Astrocyte (in vitro differentiated cells and primary cell): ENCODE data around the gene OLA1. TPM values are rescaled to one million over a fixed set of nuclear protein-coding genes. Genes with fewer than 3 reads are reported as not detected.

Experiments
- DNase-seq: peaks from one replicate; pipeline ENCODE4 v3.0.0-alpha.2; 2010; ENCODE audit warnings: low read depth
- FAIRE-seq: peaks from 2 replicates; lab custom pipeline; 2011; peaks lifted over from hg19 to GRCh38; lab: Jason Lieb, UNC
- H2AFZ ChIP-seq: 2 replicates; pipeline ENCODE4 v1.6.0; 2012; ENCODE audit warnings: low read depth, low read length, inconsistent platforms
- H3K27ac ChIP-seq: 2 replicates; pipeline ENCODE4 v1.5.1; 2011; ENCODE audit warnings: low read depth, low read length, inconsistent platforms
- H3K27me3 ChIP-seq: 2 replicates; pipeline ENCODE4 v1.6.0; 2011; ENCODE audit warnings: low read length, inconsistent platforms; ENCODE audit not compliant: insufficient read depth
- H3K36me3 ChIP-seq: 2 replicates; pipeline ENCODE4 v1.5.1; 2011; ENCODE audit warnings: low read length, inconsistent platforms; ENCODE audit not compliant: insufficient read depth
- H3K4me1 ChIP-seq: 2 replicates; pipeline ENCODE4 v1.5.1; 2011; ENCODE audit warnings: low read length, inconsistent platforms; ENCODE audit not compliant: insufficient read depth
- H3K4me2 ChIP-seq: 2 replicates; pipeline ENCODE4 v1.6.0; 2012; ENCODE audit warnings: low read length, inconsistent platforms
- H3K4me3 ChIP-seq: 2 replicates; pipeline ENCODE4 v1.5.1; 2011; ENCODE audit warnings: low read depth, mild to moderate bottlenecking, low read length, inconsistent platforms; ENCODE audit not compliant: insufficient read depth
- H3K79me2 ChIP-seq: 2 replicates; pipeline ENCODE4 v1.6.0; 2012; ENCODE audit warnings: mild to moderate bottlenecking, low read length, inconsistent platforms; ENCODE audit not compliant: insufficient read depth
- H3K9ac ChIP-seq: 2 replicates; pipeline ENCODE4 v1.6.0; 2012; ENCODE audit warnings: mild to moderate bottlenecking, low read length, inconsistent platforms
- H3K9me3 ChIP-seq: 2 replicates; pipeline ENCODE4 v1.5.1; 2012; ENCODE audit warnings: low read depth, mild to moderate bottlenecking, low read length, inconsistent platforms; ENCODE audit not compliant: insufficient read depth
- H4K20me1 ChIP-seq: 2 replicates; pipeline ENCODE4 v1.6.0; 2012; ENCODE audit warnings: low read length, inconsistent platforms; ENCODE audit not compliant: insufficient read depth
- H3K27ac Mint-ChIP-seq: one replicate; pipeline ENCODE4 v1.8.0; 2021; ENCODE audit warnings: mild to moderate bottlenecking, mixed read lengths; ENCODE audit not compliant: unreplicated experiment
- H3K27me3 Mint-ChIP-seq: one replicate; pipeline ENCODE4 v1.8.0; 2021; ENCODE audit warnings: low read depth, mixed read lengths; ENCODE audit not compliant: unreplicated experiment
- H3K36me3 Mint-ChIP-seq: one replicate; pipeline ENCODE4 v1.8.0; 2021; ENCODE audit warnings: low read depth, mixed read lengths; ENCODE audit not compliant: unreplicated experiment
- H3K4me1 Mint-ChIP-seq: one replicate; pipeline ENCODE4 v1.8.0; 2021; ENCODE audit warnings: low read depth, mixed read lengths; ENCODE audit not compliant: unreplicated experiment
- H3K4me3 Mint-ChIP-seq: one replicate; pipeline ENCODE4 v1.8.0; 2021; ENCODE audit warnings: mild to moderate bottlenecking, moderate library complexity, mixed read lengths; ENCODE audit not compliant: unreplicated experiment
- H3K9me3 Mint-ChIP-seq: one replicate; pipeline ENCODE4 v1.8.0; 2021; ENCODE audit warnings: mild to moderate bottlenecking, mixed read lengths; ENCODE audit not compliant: unreplicated experiment
- CTCF ChIP-seq: IDR thresholded peaks from 2 replicates; pipeline ENCODE4 v1.5.1; 2011; ENCODE audit warnings: low read depth, mild to moderate bottlenecking, inconsistent platforms, low read length, moderate library complexity; ENCODE audit not compliant: insufficient read depth
- EZH2 ChIP-seq: IDR thresholded peaks from 2 replicates; pipeline ENCODE4 v1.6.1; 2012; ENCODE audit warnings: mild to moderate bottlenecking, low read length, inconsistent platforms; ENCODE audit not compliant: insufficient read depth
- total RNA-seq: library from RNA; stranded (reverse); gene quantifications from 2 replicates; pipeline ENCODE4 v1.2.1, GENCODE V29; 2021

OLA1 gene
- total RNA-seq, 1 donor from 2014 or later: 104 TPM

- Histone ChIP-seq H3K9ac (no peak overlapping the region), H3K27me3 (no peaks in the 10 kb centered on the region), H3K4me2 (no peak overlapping the region), H3K9me3 (no peaks in the 10 kb centered on the region), H4K20me1 (peaks cover 50% of the 10 kb centered on the region), H3K27ac (no peak overlapping the region), H2AFZ (no peak overlapping the region), H3K4me1 (peaks cover 11% of the 10 kb centered on the region), H3K4me3 (no peak overlapping the region), H3K79me2 (peaks cover 81% of the 10 kb centered on the region), H3K36me3 (peaks cover 5% of the 10 kb centered on the region)
- Mint-ChIP-seq H3K4me3 (no peak overlapping the region), H3K27me3 (no peaks in the 10 kb centered on the region), H3K9me3 (no peaks in the 10 kb centered on the region), H3K36me3 (peaks cover 6% of the 10 kb centered on the region), H3K4me1 (peaks cover 10% of the 10 kb centered on the region), H3K27ac (no peak overlapping the region)
- TF ChIP-seq EZH2 (no peak), CTCF (no peak)
- DNase-seq (no peak), FAIRE-seq (no peak)
Observed at GRCh38 chr2:174245065-174245464, 3.3 kb downstream of the OLA1 start.

- H3K27me3 Mint-ChIP-seq: no peaks in the 10 kb centered on the region
- peaks cover 58% of the 10 kb centered on the region for H4K20me1 ChIP-seq
- H3K27me3 ChIP-seq: no peaks in the 10 kb centered on the region
- H3K9ac ChIP-seq: no peak overlapping the region
- DNase-seq (no peak), FAIRE-seq (no peak)
- no peak overlapping the region for H3K4me2 ChIP-seq
- H3K27ac ChIP-seq: no peak overlapping the region
- peaks cover 6% of the 10 kb centered on the region for H3K36me3 Mint-ChIP-seq
- H3K36me3 ChIP-seq: peaks cover 5% of the 10 kb centered on the region
- TF ChIP-seq CTCF (no peak), EZH2 (no peak)
- peaks cover 10% of the 10 kb centered on the region for H3K4me1 Mint-ChIP-seq
- peaks cover 8% of the 10 kb centered on the region for H3K4me1 ChIP-seq
- H2AFZ ChIP-seq: no peak overlapping the region
- no peak overlapping the region for H3K4me3 ChIP-seq
- no peaks in the 10 kb centered on the region for H3K9me3 ChIP-seq
- H3K9me3 Mint-ChIP-seq: no peaks in the 10 kb centered on the region
- no peak overlapping the region for H3K27ac Mint-ChIP-seq
- H3K4me3 Mint-ChIP-seq: no peak overlapping the region
- peaks cover 93% of the 10 kb centered on the region for H3K79me2 ChIP-seq
Observed at GRCh38 chr2:174243812-174244211, 4.5 kb downstream of the OLA1 start.

DNA sequence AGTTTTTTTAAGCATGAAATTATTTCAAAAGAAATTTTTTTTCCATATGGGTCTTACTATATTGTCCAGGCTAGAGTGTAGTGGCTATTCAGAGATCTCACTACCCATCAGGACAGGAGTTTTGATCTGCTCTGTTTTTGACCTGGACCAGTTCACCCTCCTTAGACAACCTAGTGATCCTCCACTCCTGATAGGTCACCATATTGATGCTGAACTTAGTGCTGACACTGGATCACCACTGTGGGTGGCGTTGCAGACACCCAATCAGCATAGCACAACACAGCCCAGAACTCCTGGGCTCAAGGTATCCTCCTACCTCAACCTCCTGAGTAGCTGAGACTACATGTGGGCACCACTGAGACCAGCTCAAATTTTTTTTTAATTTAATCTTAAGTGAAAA is 8.2 kb downstream of the OLA1 start:
- Histone ChIP-seq H3K4me3 (no peak overlapping the region), H3K27ac (no peak overlapping the region), H3K79me2 (peaks cover 97% of the 10 kb centered on the region), H3K9ac (no peak overlapping the region), H3K27me3 (no peaks in the 10 kb centered on the region), H3K36me3 (peaks cover 5% of the 10 kb centered on the region), H3K4me2 (no peak overlapping the region), H3K4me1 (no peaks in the 10 kb centered on the region), H4K20me1 (peaks cover 63% of the 10 kb centered on the region), H3K9me3 (no peaks in the 10 kb centered on the region), H2AFZ (no peak overlapping the region)
- Mint-ChIP-seq H3K4me3 (no peak overlapping the region), H3K36me3 (peaks cover 6% of the 10 kb centered on the region), H3K4me1 (peaks cover 10% of the 10 kb centered on the region), H3K27ac (no peak overlapping the region), H3K27me3 (no peaks in the 10 kb centered on the region), H3K9me3 (no peaks in the 10 kb centered on the region)
- FAIRE-seq: no peak
- TF ChIP-seq EZH2 (no peak), CTCF (no peak)
- DNase-seq: no peak
